A673 (cell line): ENCODE results near the gene TEP1. TPM values are rescaled to one million over a fixed set of nuclear protein-coding genes. Genes with fewer than 3 reads are reported as not detected.
"Not testable (repeated sequence)": the region's sequence is repeated elsewhere in the genome, so short reads cannot be mapped to it uniquely, and the experiment has no call there.

Experiments used
- BruUV-seq: library from RNA; stranded (reverse); fragments of 400-500 nt; replicated peaks from 2 replicates; lab custom pipeline; 2021; lab: Mats Ljungman, UMichigan
- CTCF ChIA-PET: fragments of 300-600 bp; sonication (Branson Sonifier 250); formaldehyde crosslinking; loops from one replicate; lab custom pipeline; 2022; ENCODE audit warnings: antibody characterized with exemption; lab: Charles Lee
- POLR2A ChIA-PET: fragments of 300-600 bp; sonication (Branson Sonifier 250); formaldehyde crosslinking; loops from one replicate; lab custom pipeline; 2022; ENCODE audit warnings: antibody characterized with exemption; ENCODE audit not compliant: low non-redundant PET; lab: Charles Lee
- DNase-seq: peaks from one replicate; pipeline ENCODE4 v3.0.0-alpha.2; 2015; ENCODE audit warnings: low spot score
- H3K27ac ChIP-seq: fragments of 200-600 bp; sonication (generic); 2 replicates; pipeline ENCODE4 v1.5.1; 2016; ENCODE audit warnings: mixed run types, low read depth, mild to moderate bottlenecking, mixed read lengths, antibody characterized with exemption, low read length; ENCODE audit not compliant: poor library complexity, severe bottlenecking
- H3K27me3 ChIP-seq: fragments of 200-600 bp; sonication (generic); replicated peaks from 2 replicates; pipeline ENCODE4 v1.6.1; 2017; ENCODE audit warnings: mixed run types, low read depth, mild to moderate bottlenecking, mixed read lengths, antibody characterized with exemption, low read length; ENCODE audit not compliant: insufficient read depth, poor library complexity
- H3K36me3 ChIP-seq: fragments of 200-600 bp; sonication (generic); 2 replicates; pipeline ENCODE4 v1.6.1; 2016; ENCODE audit warnings: mixed run types, mild to moderate bottlenecking, mixed read lengths, antibody characterized with exemption, low read length; ENCODE audit not compliant: insufficient read depth, poor library complexity, severe bottlenecking
- H3K4me1 ChIP-seq: fragments of 200-600 bp; sonication (generic); 2 replicates; pipeline ENCODE4 v1.6.1; 2017; ENCODE audit warnings: mixed run types, mild to moderate bottlenecking, mixed read lengths, antibody characterized with exemption, low read length; ENCODE audit not compliant: insufficient read depth, poor library complexity, severe bottlenecking
- H3K4me3 ChIP-seq: fragments of 200-600 bp; sonication (generic); 2 replicates; pipeline ENCODE4 v1.5.1; 2016; ENCODE audit warnings: low read depth, mixed run types, mild to moderate bottlenecking, mixed read lengths, low read length; ENCODE audit not compliant: poor library complexity, severe bottlenecking
- H3K9me3 ChIP-seq: fragments of 200-600 bp; sonication (generic); 2 replicates; pipeline ENCODE4 v1.6.1; 2016; ENCODE audit warnings: mixed run types, low read depth, mild to moderate bottlenecking, mixed read lengths, antibody characterized with exemption, low read length; ENCODE audit not compliant: poor library complexity, severe bottlenecking
- CTCF ChIP-seq: fragments of 300-800, 200-600 bp; sonication (generic); conservative IDR thresholded peaks from 2 replicates; pipeline ENCODE4 v1.5.1; 2017; ENCODE audit warnings: low read depth, mild to moderate bottlenecking, antibody characterized with exemption, low read length, moderate library complexity, mixed read lengths
- EZH2 ChIP-seq: fragments of 200-600 bp; sonication (generic); IDR thresholded peaks from 2 replicates; pipeline ENCODE4 v1.6.1; 2017; ENCODE audit warnings: borderline replicate concordance, low read depth, mild to moderate bottlenecking, mixed read lengths, antibody characterized with exemption, low read length; ENCODE audit not compliant: poor library complexity, severe bottlenecking
- intact Hi-C: fragments of 100-400 bp; cut with micrococcal nuclease; formaldehyde crosslinking; loops from one replicate; pipeline ENCODE4 v1.10.0; 2022; ENCODE audit not compliant: unreplicated experiment
- total RNA-seq: library from RNA; stranded (reverse); gene quantifications from 2 replicates; pipeline ENCODE4 v1.2.3, GENCODE V29; 2021

The TEP1 gene
- total RNA-seq, 1 experiment from 2014 or later, result 12.3 TPM

GRCh38 chr14:20455355-20456300 is 42.3 kb upstream of the TEP1 start:
- Histone ChIP-seq H3K27me3 (no peaks in the 10 kb centered on the region), H3K36me3 (peaks cover 59% of the 10 kb centered on the region), H3K9me3 (no peaks in the 10 kb centered on the region), H3K27ac (peak overlapping the region; percentile 96), H3K4me1 (peaks cover 17% of the 10 kb centered on the region), H3K4me3 (peak overlapping the region; percentile 82)
- intact Hi-C loops, result loop anchor here (1.0 to 5.0 kb wide), 2 partner anchors 112 to 157 kb away; partner anchors contain the start of gene PARP2
- TF ChIP-seq EZH2, result no peak
- TF ChIP-seq CTCF, result no peak
- POLR2A ChIA-PET, result interaction anchor here (0.5 to 1.4 kb wide), 2 partner anchors 51 to 228 kb away, joined by 3 read pairs; no protein-coding TSS in a partner anchor
- CTCF ChIA-PET, result interaction anchor here (0.7 kb wide), 1 partner anchor 40 kb away, joined by 3 read pairs; no protein-coding TSS in a partner anchor
- DNase-seq, result no peak
- BruUV-seq, result TSS peak; percentile 87

DNA sequence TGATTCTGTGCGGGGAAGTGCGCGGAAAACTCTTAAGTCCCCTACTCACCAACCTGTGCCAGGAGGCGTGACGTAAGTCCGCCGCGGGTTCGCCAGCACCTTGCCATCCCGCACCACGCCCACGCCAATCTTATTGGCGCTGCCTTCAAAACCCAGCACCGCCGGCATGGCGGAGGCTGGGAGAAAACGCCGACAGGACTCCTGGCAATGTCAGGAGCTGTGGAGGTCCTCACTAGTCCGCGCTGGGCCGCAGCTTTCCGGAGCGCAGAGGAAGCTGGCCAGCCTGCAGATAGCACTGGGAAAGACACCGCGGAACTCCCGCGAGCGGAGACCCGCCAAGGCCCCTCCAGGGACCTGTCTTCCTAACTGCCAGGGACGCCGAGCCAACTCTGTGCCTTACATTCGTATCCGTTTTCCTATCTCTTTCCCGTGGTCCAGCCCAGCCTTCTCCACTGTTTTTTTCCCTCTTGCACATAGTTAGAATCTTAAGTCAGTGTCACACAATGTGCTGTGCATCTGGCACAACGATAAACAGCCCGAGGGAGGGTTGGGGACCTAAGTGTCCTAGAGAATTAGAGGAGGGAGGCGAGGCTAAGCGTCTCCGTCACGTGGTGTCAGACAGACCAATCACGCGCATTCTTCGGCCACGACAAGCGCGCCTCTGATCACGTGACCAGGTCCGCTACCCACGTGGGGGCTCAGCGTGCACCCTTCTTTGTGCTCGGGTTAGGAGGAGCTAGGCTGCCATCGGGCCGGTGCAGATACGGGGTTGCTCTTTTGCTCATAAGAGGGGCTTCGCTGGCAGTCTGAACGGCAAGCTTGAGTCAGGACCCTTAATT is 41.4 kb upstream of the TEP1 start, which contains the start of the genes APEX1 and OSGEP:
Gene APEX1 (plus strand): TSS at position 711 of the 839 bp plus-strand sequence. CDS start 420 bp downstream, outside the sequence.
Gene OSGEP (minus strand): TSS at position 297 of the 839 bp plus-strand sequence. CDS start 129 bp downstream, at position 168.
- peak; percentile 99 for DNase-seq
- ChIA-PET POLR2A (interaction anchor here (0.5 to 1.4 kb wide), 2 partner anchors 50 to 229 kb away, joined by 3 read pairs; no protein-coding TSS in a partner anchor), CTCF (interaction anchor here (0.7 kb wide), 1 partner anchor 39 kb away, joined by 3 read pairs; no protein-coding TSS in a partner anchor)
- H3K36me3 ChIP-seq, result peaks cover 65% of the 10 kb centered on the region
- BruUV-seq, result no TSS peak
- intact Hi-C loops, result loop anchor here (1.0 to 5.0 kb wide), 2 partner anchors 111 to 158 kb away; partner anchors contain the start of gene PARP2
- H3K4me3 ChIP-seq, result peak within 1 kb of the TSS; percentile 82
- peak within 1 kb of the TSS; percentile 96 for H3K27ac ChIP-seq
- no peaks in the 10 kb centered on the region for H3K9me3 ChIP-seq
- H3K27me3 ChIP-seq, result no peaks in the 10 kb centered on the region
- TF ChIP-seq CTCF (no peak), EZH2 (no peak)
- H3K4me1 ChIP-seq, result peaks cover 9% of the 10 kb centered on the region

DNA sequence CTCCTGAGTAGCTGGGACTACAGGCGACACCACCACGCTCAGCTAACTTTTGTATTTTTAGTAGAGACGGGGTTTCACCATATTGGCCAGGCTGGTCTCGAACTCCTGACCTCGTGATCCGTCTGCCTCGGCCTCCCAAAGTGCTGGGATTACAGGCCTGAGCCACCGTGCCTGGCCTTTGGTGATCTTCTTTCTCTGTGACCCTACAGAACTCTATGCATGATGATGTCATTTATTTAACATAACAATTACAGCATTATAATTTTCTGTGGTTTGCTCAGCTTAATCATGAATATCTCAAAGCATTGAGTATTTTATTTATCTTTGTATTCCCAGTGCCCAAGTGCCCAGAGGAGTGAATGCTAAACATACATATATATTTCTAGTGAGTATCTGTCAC is 39.5 kb upstream of the TEP1 start:
- DNase-seq, H3K9me3 ChIP-seq, CTCF ChIA-PET, H3K27ac ChIP-seq, POLR2A ChIA-PET, intact Hi-C loops, H3K4me3 ChIP-seq, H3K4me1 ChIP-seq, H3K27me3 ChIP-seq: not testable (repeated sequence)
- peaks cover 66% of the 10 kb centered on the region for H3K36me3 ChIP-seq
- TSS peak; percentile 12 for BruUV-seq
